Psoas muscle (tissue), 8 donors: ENCODE measurements around the gene CARD19. TPM values are rescaled to one million over a fixed set of nuclear protein-coding genes. Genes with fewer than 3 reads are reported as not detected.

ENCODE experiments used
- ATAC-seq, 4 donors: fragments of 200-7000 bp; cut with Tn5 transposase; one replicate each; pipeline ENCODE4 v1.9.1; 2020; ENCODE audit warnings: moderate library complexity in 3 of 4, mild to moderate bottlenecking in 2 of 4
- DNase-seq, 2 donors: peaks; one replicate each; pipeline ENCODE4 v3.0.0-alpha.2; 2020
- H3K27ac ChIP-seq: fragments of 200-600 bp; one replicate; pipeline ENCODE4 v1.8.0; 2022
- H3K27me3 ChIP-seq, 3 donors: fragments of 200-600 bp in 1 of 3; one replicate each; pipeline versions ENCODE4 v1.6.1 to v1.8.0; 2013 to 2022; ENCODE audit warnings: low read length in 2 of 3, mild to moderate bottlenecking in 2 of 3, moderate library complexity in 1 of 3; ENCODE audit not compliant: insufficient read depth in 3 of 3
- H3K36me3 ChIP-seq, 2 donors: fragments of 200-600 bp in 1 of 2; one replicate each; pipeline versions ENCODE4 v1.6.1 to v1.8.0; 2013 to 2022; ENCODE audit warnings: low read depth in 1 of 2, mild to moderate bottlenecking in 1 of 2, moderate library complexity in 1 of 2; ENCODE audit not compliant: insufficient read depth in 1 of 2
- H3K4me1 ChIP-seq: fragments of 200-600 bp; one replicate; pipeline ENCODE4 v1.8.0; 2022
- H3K4me3 ChIP-seq: fragments of 200-600 bp; one replicate; pipeline ENCODE4 v1.8.0; 2022; ENCODE audit warnings: mild to moderate bottlenecking
- H3K9me3 ChIP-seq: fragments of 200-600 bp; one replicate; pipeline ENCODE4 v1.8.0; 2022
- CTCF ChIP-seq: fragments of 200-600 bp; IDR thresholded peaks from one replicate; pipeline ENCODE4 v1.8.0; 2022; ENCODE audit warnings: antibody characterized with exemption
- WGBS, 3 donors: extraction: QIAGEN DNeasy Blood & Tissue Kit; methylation state at CpG; one replicate each; pipeline versions ENCODE4 v1.1.6 to v1.1.7; 2013; 5-methylcytosine and 5-hydroxymethylcytosine counted together
- intact Hi-C, 2 donors: fragments of 100-400 bp; cut with DNase I; formaldehyde crosslinking; loops; one replicate each; pipeline versions ENCODE4 v1.11.0 to v1.14.2; 2022
- polyA plus RNA-seq, 3 donors: library from polyadenylated mRNA; stranded (reverse); fragments of 200-250 nt; gene quantifications; one replicate each; pipeline ENCODE4 v1.2.3, GENCODE V29; 2013
- total RNA-seq, 4 donors: library from RNA; stranded (reverse); fragmentation: NEBNext Ultra II Directional in 2 of 4; extraction: Animal tissue kit (Norgen Biotek cat#: 25700) in 2 of 4; gene quantifications; one replicate each; pipeline versions ENCODE4 v1.2.1 to v1.2.4, GENCODE V29; 2021 to 2023
- donor health status: healthy with polysubstance abuse.
- donor health status: DM: no; HTN: no; CAD: no; lungs with moderate emphysema.
- donor health status: Bipolar disorder and iron deficiency.
- donor health status: healthy.
- donor health status: DM: yes; HTN: yes; CAD: no.
- donor health status: DM: no; HTN: no; CAD: no.
- donor health status: DM: no; HTN: no; CAD: no.
- donor health status: DM: yes; HTN: yes; CAD: no.

CARD19 gene
- total and polyA plus RNA-seq, 7 donors = 27.9 to 86.3 (median 46.7) TPM

- Histone ChIP-seq H3K27ac (peak overlapping the region; percentile 98), H3K9me3 (no peaks in the 10 kb centered on the region), H3K36me3 (no peaks in the 10 kb centered on the region), H3K27me3 (no peaks in the 10 kb centered on the region), H3K4me3 (peak overlapping the region; percentile 49), H3K4me1 (peaks cover 32% of the 10 kb centered on the region)
- 19 to 23% (median 21%) methylated on average over 11 of the region's 11 CpGs for WGBS, 3 donors
- peak in 1 of 2 donors; percentile 69 for DNase-seq
- no peak for TF ChIP-seq CTCF
- intact Hi-C loops = no loop called here
- ATAC-seq = peak; percentile 22 to 63 (median 38)
Observed at GRCh38 chr9:93136011-93136440, 40.0 kb downstream of the CARD19 start.

GRCh38 chr9:93137362-93137761 is 41.3 kb downstream of the CARD19 start:
- Histone ChIP-seq H3K4me3 (no peak overlapping the region), H3K9me3 (no peaks in the 10 kb centered on the region), H3K4me1 (peaks cover 20% of the 10 kb centered on the region), H3K36me3 (no peaks in the 10 kb centered on the region), H3K27ac (no peak overlapping the region), H3K27me3 (no peaks in the 10 kb centered on the region)
- intact Hi-C loops = no loop called here
- WGBS, 3 donors = 85 to 93% (median 86%) methylated on average over 11 of the region's 11 CpGs
- ATAC-seq = no peak
- DNase-seq = peak; percentile 16 to 59
- TF ChIP-seq CTCF = no peak

GRCh38 chr9:93138171-93138764 is 42.3 kb downstream of the CARD19 start:
- DNase-seq (peak in 1 of 2 donors; percentile 16), ATAC-seq (no peak)
- no peak for TF ChIP-seq CTCF
- 70 to 75% (median 71%) methylated on average over 7 of the region's 7 CpGs for WGBS, 3 donors
- H3K4me1 ChIP-seq = peaks cover 11% of the 10 kb centered on the region
- intact Hi-C loops = no loop called here
- H3K9me3 ChIP-seq = no peaks in the 10 kb centered on the region
- no peak overlapping the region for H3K27ac ChIP-seq
- H3K36me3 ChIP-seq = no peaks in the 10 kb centered on the region
- H3K4me3 ChIP-seq = no peak overlapping the region
- no peaks in the 10 kb centered on the region for H3K27me3 ChIP-seq

GRCh38 chr9:93139365-93140182 is 43.6 kb downstream of the CARD19 start:
- 64 to 85% (median 74%) methylated on average over 14 to 16 of the region's 16 CpGs for WGBS, 3 donors
- intact Hi-C loops = loop anchor here in 1 of 2 donors (5.0 kb wide), 1 partner anchor 32 kb away; no protein-coding TSS in a partner anchor
- Histone ChIP-seq H3K36me3 (no peaks in the 10 kb centered on the region), H3K4me1 (peaks cover 19% of the 10 kb centered on the region), H3K9me3 (no peaks in the 10 kb centered on the region), H3K27ac (peak overlapping the region; percentile 7), H3K4me3 (no peak overlapping the region), H3K27me3 (no peaks in the 10 kb centered on the region)
- no peak for TF ChIP-seq CTCF
- DNase-seq = peak in 1 of 2 donors; percentile 45
- ATAC-seq = peak; percentile 50 to 69 (median 60)
